K562 (cell line): Measurements from ENCODE around the gene SRRM5. TPM values are rescaled to one million over a fixed set of nuclear protein-coding genes. Genes with fewer than 3 reads are reported as not detected.
A peak's percentile ranks its signal among the peaks of the same experiment; 100 is the strongest.

ENCODE experiments used
- ATAC-seq: fragments of 200-7000 bp; cut with Tn5 transposase; 3 replicates; pipeline ENCODE4 v1.9.1; 2020; ENCODE audit warnings: moderate library complexity
- BruUV-seq: library from RNA; stranded (reverse); fragments of 400-500 nt; replicated peaks from 2 replicates; lab custom pipeline; 2021; lab: Mats Ljungman, UMichigan
- CTCF ChIA-PET: fragments of 300-600 bp; formaldehyde crosslinking; extraction: SDS; loops from one replicate; lab custom pipeline; 2021; ENCODE audit warnings: low intra/inter-chr PET ratio; lab: Yijun Ruan, JAX
- POLR2A ChIA-PET: fragments of 300-600, 350-650 bp; sonication (Branson Sonifier 250); formaldehyde crosslinking; extraction: SDS; loops from one replicate; lab custom pipeline; 2021; ENCODE audit warnings: antibody characterized with exemption, inconsistent platforms; lab: Yijun Ruan, JAX
- DNase-seq, 4 experiments: peaks; one replicate each; pipeline versions ENCODE4 v3.0.0 to v3.0.0-alpha.2; 2011 to 2018; ENCODE audit warnings: low spot score in 3 of 4, mixed read lengths in 3 of 4; ENCODE audit errors: extremely low read depth in 1 of 4
- FAIRE-seq: peaks from 2 replicates; lab custom pipeline; 2011; peaks lifted over from hg19 to GRCh38; lab: Jason Lieb, UNC
- H2AFZ ChIP-seq: 2 replicates; pipeline ENCODE4 v1.6.0; 2011; ENCODE audit warnings: low read depth, low read length, control low read depth, inconsistent platforms
- H3K27ac ChIP-seq: fragments of 200-600 bp; 3 replicates; pipeline ENCODE4 v1.8.0; 2011; ENCODE audit warnings: low read depth, mild to moderate bottlenecking, control low read depth, inconsistent platforms, low read length, moderate library complexity, mixed read lengths; ENCODE audit errors: extremely low read depth
- H3K27me3 ChIP-seq, 2 experiments: fragments of 300-600 bp in 1 of 2; 2 replicates in 1 of 2; 3 replicates in 1 of 2; pipeline versions ENCODE4 v1.6.0 to v1.8.0; 2011; ENCODE audit warnings: inconsistent platforms in 2 of 2, low read length in 2 of 2, mild to moderate bottlenecking in 1 of 2, mixed read lengths in 1 of 2, moderate library complexity in 1 of 2; ENCODE audit not compliant: control insufficient read depth in 2 of 2, insufficient read depth in 2 of 2
- H3K36me3 ChIP-seq: fragments of 300-600 bp; 3 replicates; pipeline ENCODE4 v1.8.0; 2011; ENCODE audit warnings: mild to moderate bottlenecking, low read length, inconsistent platforms; ENCODE audit not compliant: control insufficient read depth, insufficient read depth
- H3K4me1 ChIP-seq, 2 experiments: fragments of 200-600 bp in 1 of 2; replicated peaks in 1 of 2; 2 replicates in 1 of 2; 3 replicates in 1 of 2; pipeline versions ENCODE4 v1.5.1 to v1.8.0; 2011; ENCODE audit warnings: inconsistent platforms in 2 of 2, low read length in 2 of 2, mild to moderate bottlenecking in 1 of 2, mixed read lengths in 1 of 2, moderate library complexity in 1 of 2; ENCODE audit not compliant: control insufficient read depth in 2 of 2, insufficient read depth in 2 of 2
- H3K4me2 ChIP-seq: 2 replicates; pipeline ENCODE4 v1.6.1; 2011; ENCODE audit warnings: low read length, control low read depth, inconsistent platforms, mixed read lengths; ENCODE audit not compliant: insufficient read depth
- H3K4me3 ChIP-seq: fragments of 200-600 bp; sonication (generic), shearing (Covaris generic); 2 replicates; pipeline ENCODE4 v1.5.1; 2016; ENCODE audit warnings: control low read depth, inconsistent platforms
- H3K79me2 ChIP-seq: fragments of 200-600 bp; 3 replicates; pipeline ENCODE4 v1.8.0; 2011; ENCODE audit warnings: low read length, inconsistent platforms; ENCODE audit not compliant: control insufficient read depth, insufficient read depth
- H3K9ac ChIP-seq, 2 experiments: 2 replicates each; pipeline versions ENCODE4 v1.6.0 to v1.6.1; 2011; ENCODE audit warnings: low read depth in 2 of 2, low read length in 2 of 2, control low read depth in 1 of 2, inconsistent platforms in 1 of 2, mild to moderate bottlenecking in 1 of 2, mixed read lengths in 1 of 2; ENCODE audit not compliant: insufficient read depth in 1 of 2
- H3K9me1 ChIP-seq: one replicate; pipeline ENCODE4 v1.6.0; 2011; ENCODE audit warnings: inconsistent platforms, mild to moderate bottlenecking, low read length, moderate library complexity; ENCODE audit not compliant: control insufficient read depth, insufficient read depth
- H3K9me3 ChIP-seq: replicated peaks from 2 replicates; pipeline ENCODE4 v1.5.1; 2011; ENCODE audit warnings: low read depth, low read length, inconsistent platforms; ENCODE audit not compliant: control insufficient read depth, insufficient read depth
- H4K20me1 ChIP-seq: replicated peaks from 2 replicates; pipeline ENCODE4 v1.6.1; 2011; ENCODE audit warnings: low read length, inconsistent platforms, mixed read lengths; ENCODE audit not compliant: control insufficient read depth, insufficient read depth
- BACH1 ChIP-seq: fragments of 200-800 bp; sonication (Bioruptor generic); IDR thresholded peaks from 2 replicates; pipeline ENCODE4 v1.6.1; 2016; ENCODE audit warnings: missing genetic modification characterization, missing compliant biosample characterization
- FOS ChIP-seq: IDR thresholded peaks from 3 replicates; pipeline ENCODE4 v1.6.1; 2011; ENCODE audit not compliant: insufficient read length; ENCODE audit errors: extremely low read depth
- NFYB ChIP-seq: IDR thresholded peaks from 2 replicates; pipeline ENCODE4 v1.6.1; 2011; ENCODE audit warnings: mild to moderate bottlenecking, moderate library complexity; ENCODE audit not compliant: insufficient read length; ENCODE audit errors: extremely low read depth
- RAD51 ChIP-seq: fragments of 450-650 bp; IDR thresholded peaks from 2 replicates; pipeline ENCODE4 v1.7.1; 2016; ENCODE audit warnings: low read depth, mild to moderate bottlenecking, borderline replicate concordance
- RBM25 ChIP-seq: fragments of 200-400 bp; formaldehyde crosslinking; IDR thresholded peaks from 2 replicates; pipeline ENCODE4 v1.6.1; 2018; ENCODE audit warnings: low read length, low read depth, moderate library complexity; ENCODE audit not compliant: severe bottlenecking
- ZFPM2 ChIP-seq: fragments of 250-450 bp; sonication (Bioruptor Pico); IDR thresholded peaks from 2 replicates; pipeline ENCODE4 v1.5.1; 2022; ENCODE audit warnings: mild to moderate bottlenecking
- WGBS: fragments of 100-300 bp; shearing (Covaris generic); methylation state at CpG from one replicate; pipeline ENCODE4 v1.1.6; 2016; ENCODE audit warnings: low coverage, mixed read lengths; ENCODE audit not compliant: insufficient coverage; ENCODE audit errors: missing lambda C conversion rate; 5-methylcytosine and 5-hydroxymethylcytosine counted together
- in situ Hi-C: fragments of 300-500 bp; cut with MboI; formaldehyde crosslinking; loops from 4 replicates; pipeline ENCODE4 v1.15.0; 2018; ENCODE audit warnings: inconsistent platforms, mixed read lengths
- intact Hi-C: fragments of 100-400 bp; cut with micrococcal nuclease; formaldehyde crosslinking; loops from 2 replicates; pipeline ENCODE4 v1.14.2; 2022
- polyA plus RNA-seq, 8 experiments: library from polyadenylated mRNA; depleted of rRNA in 4 of 8; stranded (reverse) in 5 of 8; unstranded in 3 of 8; fragments of >200 nt; fragmentation: Nextera tagmentation in 2 of 8; fragmentation: Illumina TruSeq in 1 of 8; extraction: Ambion mirVana in 2 of 8; extraction: Trizol in 1 of 8; gene quantifications; 2 replicates each; pipeline versions ENCODE4 v1.2.1 to v1.2.3, GENCODE V29; 2011 to 2014; ENCODE audit warnings: inconsistent platforms in 1 of 8, missing spikeins in 1 of 8
- total RNA-seq, 7 experiments: library from RNA; depleted of rRNA in 6 of 7; stranded (reverse); fragments of >200 nt in 6 of 7; fragmentation: Illumina TruSeq in 2 of 7; extraction: Trizol in 2 of 7; gene quantifications; 2 replicates each; pipeline versions ENCODE4 v1.2.1 to v1.2.3, GENCODE V29; 2011 to 2021; ENCODE audit warnings: low replicate concordance in 1 of 7
- TF ChIP-seq, protein P1 (sequence below): sonication (generic); formaldehyde crosslinking; IDR thresholded peaks from 2 replicates; pipeline ENCODE4 v1.5.0; 2020; ENCODE audit warnings: missing genetic modification reagents
- TF ChIP-seq, protein P2 (sequence below): sonication (generic); formaldehyde crosslinking; IDR thresholded peaks from 2 replicates; pipeline ENCODE4 v1.9.0; 2022; ENCODE audit warnings: mild to moderate bottlenecking, missing genetic modification reagents

Gene SRRM5
- total and polyA plus RNA-seq, 9 of the 15 experiments (the other 6 are each of a cell fraction or from before 2014, with no cell fraction given), result 0.09 to 0.45 (median 0.18) TPM; not detected in 2

DNA sequence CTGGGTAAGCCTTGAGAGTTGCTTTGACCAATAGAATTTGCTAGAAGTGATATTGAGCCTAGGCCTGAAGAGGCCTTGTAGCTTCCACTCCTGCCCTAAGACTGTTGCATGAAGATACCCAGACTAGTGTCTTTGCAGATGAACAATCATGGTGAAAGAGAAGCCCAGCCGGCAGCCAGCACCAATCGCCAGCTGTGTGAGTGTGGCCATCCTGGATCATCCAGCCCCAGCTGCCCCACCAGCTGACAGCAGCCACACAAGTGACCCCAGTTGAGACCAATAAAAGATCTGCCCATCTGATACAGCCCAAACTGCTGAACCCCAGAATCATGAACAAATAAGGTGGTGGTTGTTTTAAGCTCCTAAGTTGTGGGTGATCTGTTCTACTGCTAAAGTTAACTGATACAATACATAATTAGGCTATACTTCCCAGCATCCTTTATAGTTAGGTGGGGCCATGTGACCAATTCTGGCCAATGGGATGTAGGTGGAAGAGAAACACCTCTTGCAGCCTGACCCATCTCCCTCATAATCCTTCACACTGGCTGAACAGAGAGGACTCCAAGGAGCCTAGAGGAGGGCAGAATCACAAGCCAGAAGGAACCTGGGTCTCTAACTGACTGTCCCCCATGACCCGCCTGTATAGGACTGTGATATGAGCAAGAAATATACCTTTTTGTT lies 16.9 kb downstream of the SRRM5 start:
- no TSS peak for BruUV-seq
- Histone ChIP-seq H3K9me3 (no peaks in the 10 kb centered on the region), H3K27me3 (no peaks in the 10 kb centered on the region), H3K79me2 (no peaks in the 10 kb centered on the region), H3K4me3 (no peak overlapping the region), H3K9ac (no peak overlapping the region), H3K27ac (no peak overlapping the region), H3K4me2 (no peak overlapping the region), H3K9me1 (peaks cover 2% of the 10 kb centered on the region), H2AFZ (no peak overlapping the region), H3K4me1 (peaks cover 22 to 32% of the 10 kb centered on the region in 2 experiments; a peak in 4 of 5 replicates), H3K36me3 (no peaks in the 10 kb centered on the region), H4K20me1 (no peaks in the 10 kb centered on the region)
- FAIRE-seq, result no peak
- ChIA-PET POLR2A (no interaction called here), CTCF (no interaction called here)
- intact Hi-C loops, result loop anchor here (10.0 kb wide), 2 partner anchors 74 to 184 kb away; no protein-coding TSS in a partner anchor
- WGBS, result 44% methylated on average over 3 of the region's 3 CpGs
- no peak for ATAC-seq
- DNase-seq, result peak in 3 of 4 experiments; percentile 40 to 70 (median 65)
- TF ChIP-seq, protein P1, sequence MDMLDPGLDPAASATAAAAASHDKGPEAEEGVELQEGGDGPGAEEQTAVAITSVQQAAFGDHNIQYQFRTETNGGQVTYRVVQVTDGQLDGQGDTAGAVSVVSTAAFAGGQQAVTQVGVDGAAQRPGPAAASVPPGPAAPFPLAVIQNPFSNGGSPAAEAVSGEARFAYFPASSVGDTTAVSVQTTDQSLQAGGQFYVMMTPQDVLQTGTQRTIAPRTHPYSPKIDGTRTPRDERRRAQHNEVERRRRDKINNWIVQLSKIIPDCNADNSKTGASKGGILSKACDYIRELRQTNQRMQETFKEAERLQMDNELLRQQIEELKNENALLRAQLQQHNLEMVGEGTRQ (CRISPR knock-in tag), result peak; percentile 85
- TF ChIP-seq, protein P2, sequence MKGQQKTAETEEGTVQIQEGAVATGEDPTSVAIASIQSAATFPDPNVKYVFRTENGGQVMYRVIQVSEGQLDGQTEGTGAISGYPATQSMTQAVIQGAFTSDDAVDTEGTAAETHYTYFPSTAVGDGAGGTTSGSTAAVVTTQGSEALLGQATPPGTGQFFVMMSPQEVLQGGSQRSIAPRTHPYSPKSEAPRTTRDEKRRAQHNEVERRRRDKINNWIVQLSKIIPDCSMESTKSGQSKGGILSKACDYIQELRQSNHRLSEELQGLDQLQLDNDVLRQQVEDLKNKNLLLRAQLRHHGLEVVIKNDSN, result peak; percentile 90
- TF ChIP-seq NFYB (peak; percentile 98), RAD51 (peak; percentile 77; the same call in 1 of the 2 replicates), RBM25 (peak; percentile 56), ZFPM2 (no peak), BACH1 (tag) (no peak), FOS (peak; percentile 35)
- in situ Hi-C loops, result no loop called here
